ENCODE results near the gene ANKH.

DNA sequence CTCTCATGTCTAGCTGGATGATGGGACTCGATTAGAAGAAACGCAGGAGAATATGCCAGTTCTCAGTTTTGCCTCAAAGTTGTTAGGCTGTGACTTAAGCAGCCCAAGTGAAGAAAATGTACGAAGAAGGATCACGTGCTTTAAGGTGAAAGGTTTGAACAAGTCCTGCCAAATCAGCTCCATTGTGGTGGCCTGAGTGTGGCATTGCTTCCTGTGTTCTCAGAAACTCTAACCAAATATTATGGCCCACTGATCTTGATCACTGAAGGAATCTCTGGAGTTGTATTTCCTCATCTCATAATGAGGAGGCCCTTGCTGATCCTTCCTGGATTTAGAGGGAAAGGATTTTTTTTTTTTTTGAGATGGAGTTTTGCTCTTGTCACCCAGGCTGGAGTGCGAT, 163.0 kb downstream of the ANKH start:
- no peak for TF ChIP-seq FOXS1 (CRISPR knock-in tag; IDR thresholded peaks at IDR 0.05)
- TF ChIP-seq POLR2A (IDR thresholded peaks at IDR 0.05; ENCODE audit: low read length), result no peak
- TF ChIP-seq KDM1A (IDR thresholded peaks at IDR 0.05; ENCODE audit: low read depth), result no peak
- TF ChIP-seq JUN (IDR thresholded peaks at IDR 0.05), result no peak
- no peak for TF ChIP-seq RAD21 (conservative IDR thresholded peaks at IDR 0.05 in 1 of 2, IDR thresholded peaks at IDR 0.05 in 1 of 2)
- no peak for TF ChIP-seq MAFK (IDR thresholded peaks at IDR 0.05; ENCODE audit: partially characterized antibody)
- TF ChIP-seq RCOR1 (IDR thresholded peaks at IDR 0.05; ENCODE audit: low read depth, low read length), result no peak
